ENCODE results near the gene GHRH. TPM values are rescaled to one million over a fixed set of nuclear protein-coding genes. Genes with fewer than 3 reads are reported as not detected.

The GHRH gene
- total RNA-seq, 1 donor from 2014 or later = not detected

- TF ChIP-seq, protein P1, sequence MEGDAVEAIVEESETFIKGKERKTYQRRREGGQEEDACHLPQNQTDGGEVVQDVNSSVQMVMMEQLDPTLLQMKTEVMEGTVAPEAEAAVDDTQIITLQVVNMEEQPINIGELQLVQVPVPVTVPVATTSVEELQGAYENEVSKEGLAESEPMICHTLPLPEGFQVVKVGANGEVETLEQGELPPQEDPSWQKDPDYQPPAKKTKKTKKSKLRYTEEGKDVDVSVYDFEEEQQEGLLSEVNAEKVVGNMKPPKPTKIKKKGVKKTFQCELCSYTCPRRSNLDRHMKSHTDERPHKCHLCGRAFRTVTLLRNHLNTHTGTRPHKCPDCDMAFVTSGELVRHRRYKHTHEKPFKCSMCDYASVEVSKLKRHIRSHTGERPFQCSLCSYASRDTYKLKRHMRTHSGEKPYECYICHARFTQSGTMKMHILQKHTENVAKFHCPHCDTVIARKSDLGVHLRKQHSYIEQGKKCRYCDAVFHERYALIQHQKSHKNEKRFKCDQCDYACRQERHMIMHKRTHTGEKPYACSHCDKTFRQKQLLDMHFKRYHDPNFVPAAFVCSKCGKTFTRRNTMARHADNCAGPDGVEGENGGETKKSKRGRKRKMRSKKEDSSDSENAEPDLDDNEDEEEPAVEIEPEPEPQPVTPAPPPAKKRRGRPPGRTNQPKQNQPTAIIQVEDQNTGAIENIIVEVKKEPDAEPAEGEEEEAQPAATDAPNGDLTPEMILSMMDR (IDR thresholded peaks at IDR 0.05; ENCODE audit: unreplicated experiment) = no peak
- H3K4me1 Mint-ChIP-seq (ENCODE audit: low read depth) = no peaks in the 10 kb centered on the region
- no peaks in the 10 kb centered on the region for H3K27me3 Mint-ChIP-seq
- H3K9me3 Mint-ChIP-seq (ENCODE audit: low read depth) = no peaks in the 10 kb centered on the region
- no peak overlapping the region for H3K27ac Mint-ChIP-seq
- peaks cover 20% of the 10 kb centered on the region for H3K36me3 Mint-ChIP-seq (ENCODE audit: insufficient read depth)
- H3K4me3 Mint-ChIP-seq (ENCODE audit: low read depth) = no peak overlapping the region
- no peak for DNase-seq (ENCODE audit: low spot score, unreplicated experiment)
Observed at GRCh38 chr20:37219751-37220668, 41.6 kb downstream of the GHRH start.

DNA sequence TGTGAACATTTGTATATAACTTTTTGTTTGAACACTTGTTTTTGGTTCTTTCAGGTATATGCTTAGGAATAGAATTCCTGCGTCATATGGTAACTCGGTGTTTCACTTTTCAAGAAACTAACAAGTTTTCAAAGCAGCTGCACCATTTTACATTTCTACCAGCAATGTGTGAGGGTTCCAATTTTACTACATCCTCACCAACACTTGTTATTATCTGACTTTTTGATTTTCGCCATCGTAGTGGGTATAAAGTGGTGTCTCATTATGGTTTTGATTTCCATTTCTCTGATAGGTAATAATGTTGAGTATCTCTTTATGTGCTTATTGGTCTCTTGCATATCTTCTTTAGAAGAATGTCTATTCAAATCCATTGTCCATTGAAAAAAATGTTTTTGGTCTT lies 42.6 kb downstream of the GHRH start:
- no peaks in the 10 kb centered on the region for H3K9me3 Mint-ChIP-seq (ENCODE audit: low read depth)
- TF ChIP-seq, protein P1 (IDR thresholded peaks at IDR 0.05; ENCODE audit: unreplicated experiment) = no peak
- H3K4me1 Mint-ChIP-seq (ENCODE audit: low read depth) = no peaks in the 10 kb centered on the region
- no peak overlapping the region for H3K27ac Mint-ChIP-seq
- no peaks in the 10 kb centered on the region for H3K27me3 Mint-ChIP-seq
- no peak overlapping the region for H3K4me3 Mint-ChIP-seq (ENCODE audit: low read depth)
- peaks cover 19% of the 10 kb centered on the region for H3K36me3 Mint-ChIP-seq (ENCODE audit: insufficient read depth)
- no peak for DNase-seq (ENCODE audit: low spot score, unreplicated experiment)

DNA sequence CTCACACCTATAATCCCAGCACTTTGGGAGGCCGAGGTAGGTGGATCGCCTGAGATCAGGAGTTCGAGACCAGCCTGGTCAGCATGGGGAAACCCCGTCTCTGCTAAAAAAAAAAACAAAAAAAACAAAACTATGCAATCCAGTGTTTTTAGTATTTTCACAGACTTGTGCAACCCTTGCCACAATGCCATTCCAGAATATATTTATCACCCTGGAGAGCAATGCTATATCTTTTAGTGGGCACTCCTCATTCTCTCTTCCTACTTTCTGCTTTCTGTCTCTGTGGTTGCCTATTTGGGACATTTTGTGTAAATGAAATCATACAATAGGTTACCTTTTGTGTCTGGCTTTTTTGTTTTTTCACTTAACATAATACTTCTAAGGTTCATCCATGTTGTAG lies 43.2 kb downstream of the GHRH start:
- no peaks in the 10 kb centered on the region for H3K27me3 Mint-ChIP-seq
- H3K4me3 Mint-ChIP-seq (ENCODE audit: low read depth) = no peak overlapping the region
- H3K9me3 Mint-ChIP-seq (ENCODE audit: low read depth) = no peaks in the 10 kb centered on the region
- peak overlapping the region; percentile 12 for H3K27ac Mint-ChIP-seq
- TF ChIP-seq, protein P1 (IDR thresholded peaks at IDR 0.05; ENCODE audit: unreplicated experiment) = no peak
- DNase-seq (ENCODE audit: low spot score, unreplicated experiment) = no peak
- no peaks in the 10 kb centered on the region for H3K4me1 Mint-ChIP-seq (ENCODE audit: low read depth)
- H3K36me3 Mint-ChIP-seq (ENCODE audit: insufficient read depth) = peaks cover 19% of the 10 kb centered on the region

DNA sequence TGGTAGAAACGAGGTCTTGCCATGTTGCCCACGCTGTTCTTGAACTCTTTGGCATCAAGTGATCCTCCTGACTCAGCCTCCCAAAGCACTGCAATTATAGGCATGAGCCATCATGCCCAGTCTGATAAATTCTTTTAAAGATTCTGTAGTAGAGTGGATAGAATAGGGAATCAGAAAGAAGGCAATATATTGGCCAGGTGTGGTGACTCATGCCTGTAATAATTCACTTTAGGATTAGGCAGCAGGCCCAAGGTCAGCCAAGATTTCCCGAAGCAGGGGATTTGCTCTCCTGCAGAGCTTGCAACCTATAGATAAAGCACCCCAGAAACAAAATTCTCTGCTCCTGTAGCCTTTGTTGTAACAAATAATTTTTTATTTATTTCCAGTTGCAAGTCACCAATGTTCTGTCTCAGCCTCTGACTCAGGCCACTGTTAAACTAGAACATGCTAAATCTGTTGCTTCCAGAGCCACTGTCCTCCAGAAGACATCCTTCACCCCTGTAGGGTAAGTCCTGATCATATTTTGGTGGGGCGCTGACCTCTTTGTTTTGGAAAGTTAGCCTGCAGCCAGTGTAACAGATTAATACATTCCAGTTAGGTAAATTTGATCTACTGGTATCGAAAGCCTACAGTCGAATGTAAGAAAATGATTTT lies 51.8 kb downstream of the GHRH start:
- Mint-ChIP-seq H3K36me3 (ENCODE audit: insufficient read depth) (peaks cover 25% of the 10 kb centered on the region), H3K27ac (peak overlapping the region; percentile 33), H3K4me1 (ENCODE audit: low read depth) (no peaks in the 10 kb centered on the region), H3K4me3 (ENCODE audit: low read depth) (no peak overlapping the region), H3K27me3 (no peaks in the 10 kb centered on the region), H3K9me3 (ENCODE audit: low read depth) (no peaks in the 10 kb centered on the region)
- TF ChIP-seq, protein P1 (IDR thresholded peaks at IDR 0.05; ENCODE audit: unreplicated experiment) = no peak
- no peak for DNase-seq (ENCODE audit: low spot score, unreplicated experiment)

DNA sequence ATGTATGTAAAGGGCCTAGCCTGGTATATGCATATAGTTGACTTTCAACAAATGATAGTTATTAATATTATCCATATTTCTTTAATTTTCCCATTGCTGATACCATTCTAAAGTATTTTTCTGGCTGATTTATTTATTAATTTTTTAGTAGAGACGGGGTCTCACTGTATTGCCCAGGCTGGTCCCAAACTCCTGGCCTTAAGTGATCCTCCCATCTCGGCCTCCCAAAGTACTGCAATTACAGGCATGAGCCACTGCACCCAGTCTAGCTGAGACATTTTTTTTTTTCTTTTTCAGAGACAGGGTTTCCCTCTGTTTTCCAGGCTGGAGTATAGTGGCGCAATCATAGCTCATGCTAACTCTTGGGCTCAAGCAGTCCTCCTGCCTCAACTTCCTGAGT lies 52.4 kb downstream of the GHRH start:
- Mint-ChIP-seq H3K4me1 (ENCODE audit: low read depth) (no peaks in the 10 kb centered on the region), H3K9me3 (ENCODE audit: low read depth) (no peaks in the 10 kb centered on the region), H3K27me3 (no peaks in the 10 kb centered on the region), H3K4me3 (ENCODE audit: low read depth) (no peak overlapping the region), H3K36me3 (ENCODE audit: insufficient read depth) (peaks cover 24% of the 10 kb centered on the region), H3K27ac (no peak overlapping the region)
- TF ChIP-seq, protein P1 (IDR thresholded peaks at IDR 0.05; ENCODE audit: unreplicated experiment) = no peak
- DNase-seq (ENCODE audit: low spot score, unreplicated experiment) = no peak

All from progenitor cell of endocrine pancreas (in vitro differentiated cells).